Fibroblast of the aortic adventitia (primary cell): ENCODE data around the gene PHACTR1. TPM values are rescaled to one million over a fixed set of nuclear protein-coding genes. Genes with fewer than 3 reads are reported as not detected.
A peak's percentile ranks its signal among the peaks of the same experiment; 100 is the strongest.

ENCODE experiments used
- DNase-seq: peaks from one replicate; pipeline ENCODE4 v3.0.0-alpha.2; 2010; ENCODE audit warnings: low read depth
- H3K4me3 ChIP-seq: 2 replicates; pipeline ENCODE4 v1.5.1; 2011; ENCODE audit warnings: low read depth, mild to moderate bottlenecking, control low read depth, low read length, moderate library complexity
- total RNA-seq: library from RNA; depleted of rRNA; stranded (reverse); fragments of >200 nt; gene quantifications from 2 replicates; pipeline ENCODE4 v1.2.3, GENCODE V29; 2012; ENCODE audit warnings: low replicate concordance
- TF ChIP-seq, protein P1 (sequence below): IDR thresholded peaks from 2 replicates; pipeline ENCODE4 v1.5.1; 2011; ENCODE audit warnings: mild to moderate bottlenecking, low read length, control low read depth, inconsistent platforms; ENCODE audit not compliant: insufficient read depth

Gene PHACTR1
- total RNA-seq, 1 donor: 0.99 TPM

DNA sequence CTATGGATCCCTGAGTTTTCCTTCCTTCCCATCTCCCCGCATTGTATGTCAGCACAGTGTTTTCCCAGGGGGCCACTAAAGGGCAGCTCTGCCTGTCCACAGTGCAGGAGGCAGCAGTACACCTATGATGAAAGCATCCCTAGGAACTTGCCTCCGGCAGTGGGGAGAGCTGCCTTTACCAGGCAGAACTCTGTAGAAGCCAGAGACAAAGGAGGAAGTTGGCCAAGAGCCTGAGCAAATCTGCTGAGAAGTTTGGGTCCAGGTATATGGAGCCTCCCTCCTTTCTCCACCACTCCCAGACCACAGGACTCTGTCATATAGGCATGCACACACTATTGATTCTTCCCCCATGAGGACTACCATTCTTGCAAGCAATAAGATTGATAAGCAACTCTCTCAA is 329.1 kb downstream of the PHACTR1 start:
- H3K4me3 ChIP-seq: no peak overlapping the region
- no peak for DNase-seq
- TF ChIP-seq, protein P1, sequence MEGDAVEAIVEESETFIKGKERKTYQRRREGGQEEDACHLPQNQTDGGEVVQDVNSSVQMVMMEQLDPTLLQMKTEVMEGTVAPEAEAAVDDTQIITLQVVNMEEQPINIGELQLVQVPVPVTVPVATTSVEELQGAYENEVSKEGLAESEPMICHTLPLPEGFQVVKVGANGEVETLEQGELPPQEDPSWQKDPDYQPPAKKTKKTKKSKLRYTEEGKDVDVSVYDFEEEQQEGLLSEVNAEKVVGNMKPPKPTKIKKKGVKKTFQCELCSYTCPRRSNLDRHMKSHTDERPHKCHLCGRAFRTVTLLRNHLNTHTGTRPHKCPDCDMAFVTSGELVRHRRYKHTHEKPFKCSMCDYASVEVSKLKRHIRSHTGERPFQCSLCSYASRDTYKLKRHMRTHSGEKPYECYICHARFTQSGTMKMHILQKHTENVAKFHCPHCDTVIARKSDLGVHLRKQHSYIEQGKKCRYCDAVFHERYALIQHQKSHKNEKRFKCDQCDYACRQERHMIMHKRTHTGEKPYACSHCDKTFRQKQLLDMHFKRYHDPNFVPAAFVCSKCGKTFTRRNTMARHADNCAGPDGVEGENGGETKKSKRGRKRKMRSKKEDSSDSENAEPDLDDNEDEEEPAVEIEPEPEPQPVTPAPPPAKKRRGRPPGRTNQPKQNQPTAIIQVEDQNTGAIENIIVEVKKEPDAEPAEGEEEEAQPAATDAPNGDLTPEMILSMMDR: no peak

GRCh38 chr6:13046084-13046483 is 329.5 kb downstream of the PHACTR1 start:
- TF ChIP-seq, protein P1: no peak
- DNase-seq: no peak
- no peak overlapping the region for H3K4me3 ChIP-seq

DNA sequence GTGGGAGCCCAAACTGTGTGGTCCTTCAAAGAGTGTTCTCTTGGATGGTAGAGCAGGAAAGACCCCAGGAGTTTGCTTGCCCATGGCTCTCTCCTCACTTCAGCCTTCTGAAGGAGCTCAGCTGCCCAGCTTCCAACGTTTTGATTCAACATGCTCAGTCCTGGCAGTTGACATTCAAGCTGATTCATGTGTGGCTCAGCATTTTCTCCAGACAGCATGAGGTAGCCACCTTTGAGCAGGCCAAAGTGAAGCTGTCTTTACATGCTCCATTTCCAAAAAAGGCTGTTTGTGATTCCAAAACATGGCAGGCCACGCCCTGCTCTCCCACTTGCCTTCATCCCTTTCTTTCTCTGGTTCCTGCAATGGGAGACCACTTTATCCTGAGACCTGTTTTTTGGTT is 331.5 kb downstream of the PHACTR1 start:
- no peak overlapping the region for H3K4me3 ChIP-seq
- TF ChIP-seq, protein P1: no peak
- DNase-seq: peak; percentile 1

DNA sequence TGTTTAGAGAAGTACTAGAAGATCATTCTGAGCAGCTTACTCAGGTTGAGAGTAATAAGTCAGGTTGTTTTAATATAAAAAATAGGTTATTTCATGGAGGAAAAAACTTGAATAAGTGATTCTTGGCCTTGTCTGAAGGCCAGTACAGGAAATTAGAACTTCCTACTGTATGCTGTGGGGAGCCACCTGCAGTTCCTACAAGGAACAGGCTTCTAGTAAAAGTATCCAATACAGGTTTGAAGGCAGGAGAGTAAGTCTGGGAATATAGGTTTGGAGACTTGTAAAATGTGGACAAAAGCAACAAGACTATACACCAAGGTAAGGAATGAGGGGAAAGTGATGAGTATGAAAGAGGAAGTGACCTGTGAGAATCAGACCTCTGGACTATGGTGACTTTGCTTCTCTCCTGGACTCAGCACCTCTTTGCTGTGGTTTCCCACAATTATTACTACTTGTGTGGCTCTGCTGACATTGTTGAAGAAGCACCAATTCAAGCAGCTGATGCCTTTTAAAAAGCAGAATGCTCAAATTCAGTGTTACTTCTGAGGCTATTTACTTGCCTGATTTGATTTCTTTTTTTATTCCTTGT is 333.2 kb downstream of the PHACTR1 start:
- TF ChIP-seq, protein P1: no peak
- H3K4me3 ChIP-seq: no peak overlapping the region
- no peak for DNase-seq

DNA sequence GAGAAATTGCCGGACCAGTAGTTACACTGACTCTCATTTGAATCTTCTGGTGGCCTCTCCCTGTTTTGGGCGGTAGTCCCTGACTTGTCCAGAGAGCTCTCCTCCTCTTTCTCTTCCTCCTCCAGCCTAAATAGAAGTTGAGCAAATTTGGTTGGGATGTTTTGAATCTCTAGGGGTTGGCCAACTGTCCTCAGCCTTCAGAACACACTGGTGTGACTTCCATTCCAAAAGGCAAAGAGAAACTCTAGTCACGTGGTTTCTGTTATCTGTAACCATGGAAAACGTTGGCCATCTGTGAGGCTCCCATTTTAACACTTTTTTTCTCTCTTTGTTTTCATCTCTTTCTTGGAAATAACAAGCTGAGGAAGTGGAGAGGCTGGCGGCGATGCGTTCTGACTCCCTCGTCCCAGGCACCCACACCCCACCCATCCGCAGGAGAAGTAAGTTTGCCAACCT is 336.5 kb downstream of the PHACTR1 start:
- no peak overlapping the region for H3K4me3 ChIP-seq
- TF ChIP-seq, protein P1: no peak
- DNase-seq: no peak

- no peak for DNase-seq
- TF ChIP-seq, protein P1: no peak
- H3K4me3 ChIP-seq: no peak overlapping the region
These were observed 341.5 kb downstream of the PHACTR1 start for GRCh38 chr6:13058051-13058450.

- DNase-seq: no peak
- TF ChIP-seq, protein P1: no peak
- no peak overlapping the region for H3K4me3 ChIP-seq
These were observed 342.5 kb downstream of the PHACTR1 start for GRCh38 chr6:13059026-13059425.
